Coronary artery (tissue), 2 donors: ENCODE results near the gene CHD8.

ENCODE experiments used
- DNase-seq: peaks from one replicate; pipeline ENCODE4 v3.0.0-alpha.2; 2017; ENCODE audit warnings: low spot score
- H3K27ac ChIP-seq, 2 donors: fragments of 200-600 bp; sonication (generic); one replicate each; pipeline ENCODE4 v1.5.1; 2016 to 2019
- H3K4me3 ChIP-seq: fragments of 200-600 bp; sonication (generic); 2 replicates; pipeline ENCODE4 v1.5.1; 2016; ENCODE audit warnings: mild to moderate bottlenecking, moderate library complexity
- CTCF ChIP-seq: fragments of 200-600 bp; sonication (generic); IDR thresholded peaks from one replicate; pipeline ENCODE4 v1.5.1; 2019; ENCODE audit warnings: antibody characterized with exemption

CHD8 gene

GRCh38 chr14:21496453-21496852 is 40.5 kb upstream of the CHD8 start:
- no peak for TF ChIP-seq CTCF
- no peak for DNase-seq
- H3K4me3 ChIP-seq, result no peak overlapping the region
- no peak overlapping the region for H3K27ac ChIP-seq

GRCh38 chr14:21494902-21495762 is 39.2 kb upstream of the CHD8 start:
- DNase-seq, result no peak
- Histone ChIP-seq H3K27ac (no peak overlapping the region), H3K4me3 (no peak overlapping the region)
- no peak for TF ChIP-seq CTCF

GRCh38 chr14:21486640-21487087 is 30.7 kb upstream of the CHD8 start:
- Histone ChIP-seq H3K4me3 (no peak overlapping the region), H3K27ac (no peak overlapping the region)
- no peak for TF ChIP-seq CTCF
- no peak for DNase-seq

DNA sequence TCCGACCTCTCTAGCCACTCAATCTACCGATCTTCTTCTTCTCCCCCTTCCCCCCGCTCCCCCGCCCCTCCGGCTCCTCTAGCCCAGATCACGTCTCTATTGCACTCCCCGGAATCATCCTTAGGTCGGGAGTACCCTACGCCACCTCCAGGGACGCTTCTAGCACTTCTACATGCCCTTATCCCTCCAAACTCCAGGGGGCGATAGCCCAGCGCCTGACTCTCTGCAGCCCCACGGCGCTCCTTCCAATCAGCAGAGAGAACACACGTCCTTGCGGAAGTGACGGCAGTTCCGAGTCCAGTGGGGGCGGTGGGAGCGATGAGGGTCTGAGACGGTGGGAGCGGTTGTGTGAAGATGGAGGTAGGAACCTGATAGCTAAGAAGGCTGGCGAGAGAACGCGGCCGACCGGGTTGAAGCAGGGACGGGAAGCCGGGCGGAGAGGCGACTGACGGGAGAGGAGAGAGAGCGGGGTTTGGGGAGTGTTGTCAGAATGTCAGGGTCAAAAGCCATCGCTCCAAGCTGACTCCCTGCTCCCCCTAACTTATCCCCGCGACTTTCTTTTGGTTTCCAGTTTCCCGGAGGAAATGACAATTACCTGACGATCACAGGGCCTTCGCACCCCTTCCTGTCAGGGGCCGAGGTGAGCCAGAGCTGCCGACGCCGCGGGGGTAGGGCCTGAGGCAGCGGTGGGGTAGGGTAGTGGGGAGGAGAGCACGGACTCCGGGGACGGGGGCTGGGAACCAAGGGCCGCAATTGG is 21.2 kb upstream of the CHD8 start, which contains the start of the genes RAB2B and TOX4:
RAB2B (minus strand) TSS at position 35 of the 757 bp plus-strand sequence. CDS start 87 bp downstream, outside the sequence.
TOX4 (plus strand) TSS at position 271 of the 757 bp plus-strand sequence; CDS start at position 355, 84 bp downstream.
- Histone ChIP-seq H3K27ac (peak within 1 kb of the TSS; percentile 93), H3K4me3 (peak within 1 kb of the TSS; percentile 95)
- DNase-seq, result peak; percentile 98
- TF ChIP-seq CTCF, result peak; percentile 94

GRCh38 chr14:21476523-21476924 is 20.6 kb upstream of the CHD8 start:
- DNase-seq, result peak; percentile 93
- TF ChIP-seq CTCF, result no peak
- peak overlapping the region; percentile 95 for H3K4me3 ChIP-seq
- H3K27ac ChIP-seq, result peak overlapping the region; percentile 93

DNA sequence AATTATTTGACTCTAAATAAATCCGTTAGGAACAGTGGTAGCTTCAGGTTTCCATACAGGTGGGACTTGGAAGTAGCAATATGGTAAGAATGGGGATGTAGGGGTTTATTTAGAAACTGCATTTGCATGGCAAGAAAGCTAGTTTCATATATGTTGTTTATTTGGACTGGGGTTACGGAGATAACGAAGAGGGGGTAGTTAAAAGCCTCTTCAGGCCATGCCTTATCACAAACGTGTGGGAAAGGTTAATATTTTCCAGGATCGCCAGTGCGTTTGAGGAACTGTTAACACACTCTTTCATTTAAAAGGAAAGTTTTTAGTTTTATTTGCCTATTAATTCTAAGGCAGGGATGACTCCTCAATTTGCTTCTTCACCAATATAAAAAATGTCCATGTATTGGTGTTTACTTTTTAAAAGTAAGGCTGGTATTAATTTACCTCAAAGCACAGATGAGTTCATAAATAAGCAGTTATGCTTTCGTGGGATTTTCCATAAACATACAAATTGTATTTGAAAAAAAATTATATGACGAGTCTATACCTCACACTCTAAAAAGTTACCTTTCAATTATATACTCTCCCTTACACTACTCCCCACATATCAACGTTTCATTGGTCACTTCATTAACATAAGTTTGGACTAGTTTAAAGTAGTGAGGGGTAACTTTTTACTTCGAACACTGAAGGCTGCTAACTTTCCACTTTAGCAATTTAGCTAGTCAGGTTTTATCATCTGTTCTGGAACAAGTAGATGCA is 20.0 kb upstream of the CHD8 start:
- no peak for TF ChIP-seq CTCF
- Histone ChIP-seq H3K27ac (peak overlapping the region; percentile 93), H3K4me3 (peak overlapping the region; percentile 95)
- no peak for DNase-seq
